Activated T-helper 9 cell treated with anti-CD3 and anti-CD28 coated beads, Interleukin-2, amount 50 U/mL, for 16 hours (primary cell): Measurements from ENCODE around the gene SECTM1.

Source experiments
- DNase-seq: peaks from one replicate; pipeline ENCODE4 v3.0.0-alpha.2; 2020; ENCODE audit warnings: low read depth

SECTM1 gene

DNA sequence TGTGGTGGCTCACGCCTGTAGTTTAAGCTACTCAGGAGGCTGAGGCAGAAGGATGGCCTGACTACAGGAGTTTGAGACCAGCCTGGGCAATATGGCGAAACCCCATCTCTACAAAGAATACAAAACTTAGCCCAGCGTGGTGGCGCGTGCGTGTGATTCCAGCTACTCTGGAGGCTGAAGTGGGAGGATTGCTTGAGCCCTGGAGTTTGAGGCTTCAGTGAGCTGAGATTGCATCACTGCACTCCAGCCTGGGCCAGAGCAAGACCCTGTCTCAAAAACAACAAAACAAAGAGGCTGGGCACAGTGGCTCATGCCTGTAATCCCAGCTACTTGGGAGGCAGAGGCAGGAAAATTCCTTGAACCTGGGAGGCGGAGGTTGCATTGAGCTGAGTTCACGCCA is 53.0 kb downstream of the SECTM1 start:
- DNase-seq, result no peak

DNA sequence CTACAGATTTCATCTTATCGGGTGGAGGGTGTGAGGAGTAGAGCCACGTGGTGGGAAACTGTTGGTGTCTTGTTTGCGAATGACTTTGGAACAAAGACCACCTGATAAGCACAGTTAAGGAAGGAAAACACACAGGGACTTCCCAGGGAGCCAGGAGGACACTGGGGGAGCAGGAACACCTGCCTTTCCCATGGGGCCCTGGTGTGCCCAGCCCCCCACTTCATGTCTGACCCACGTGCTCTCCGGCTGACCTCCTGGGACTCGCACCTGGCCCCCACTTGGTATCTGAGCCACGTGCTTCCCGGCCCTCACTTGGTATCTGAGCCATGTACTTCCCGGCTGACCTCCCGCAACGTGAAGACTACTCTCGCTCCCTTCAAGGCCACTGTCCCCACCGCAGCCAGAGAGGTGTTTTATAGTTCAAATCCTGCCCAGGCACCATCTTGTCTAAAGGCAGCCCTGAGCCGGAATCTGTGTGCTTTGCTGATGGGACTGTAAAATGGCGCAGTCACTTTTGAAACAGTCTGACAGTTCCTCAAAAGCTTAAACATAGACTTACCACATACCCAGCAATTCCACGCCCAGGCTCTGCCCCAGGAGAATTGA is 54.7 kb downstream of the SECTM1 start:
- no peak for DNase-seq

DNA sequence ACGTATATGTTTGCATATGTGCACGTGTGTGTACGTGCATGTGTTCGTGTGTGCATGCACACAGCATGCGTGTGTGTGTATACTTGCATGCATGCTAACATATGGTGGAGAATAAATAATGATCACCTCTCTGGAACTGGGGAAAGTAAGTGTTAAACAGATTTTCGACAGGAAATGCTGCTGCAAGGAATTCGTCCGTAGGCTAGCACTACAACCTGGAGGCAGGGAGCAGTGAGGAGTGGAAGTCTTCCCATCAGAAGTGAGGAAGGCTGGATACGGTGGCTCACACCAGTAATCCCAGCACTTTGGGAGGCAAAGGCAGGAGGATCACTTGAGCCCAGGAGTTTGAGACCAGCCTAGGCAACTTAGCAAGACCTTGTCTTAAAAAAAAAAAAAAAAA is 55.3 kb downstream of the SECTM1 start:
- DNase-seq, result no peak

DNA sequence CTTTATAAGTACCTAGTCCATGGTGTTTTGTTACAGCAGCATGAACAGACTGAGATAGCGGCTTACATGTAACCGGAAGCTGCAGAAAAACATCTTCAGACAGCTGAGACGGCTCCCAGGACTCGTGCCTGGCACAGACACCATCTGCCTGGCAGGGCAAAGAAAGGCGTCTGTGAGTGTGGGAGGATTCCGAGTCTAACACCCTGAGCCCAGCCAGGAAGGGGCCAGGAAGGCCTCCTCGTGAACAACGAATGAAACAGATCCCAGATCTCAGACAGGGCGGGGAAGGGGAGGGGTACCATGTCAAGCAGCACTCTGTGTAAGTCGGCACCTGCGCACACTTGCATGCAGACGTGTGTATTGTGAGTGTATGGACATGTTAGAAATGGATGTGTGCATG is 55.7 kb downstream of the SECTM1 start:
- DNase-seq, result no peak

DNA sequence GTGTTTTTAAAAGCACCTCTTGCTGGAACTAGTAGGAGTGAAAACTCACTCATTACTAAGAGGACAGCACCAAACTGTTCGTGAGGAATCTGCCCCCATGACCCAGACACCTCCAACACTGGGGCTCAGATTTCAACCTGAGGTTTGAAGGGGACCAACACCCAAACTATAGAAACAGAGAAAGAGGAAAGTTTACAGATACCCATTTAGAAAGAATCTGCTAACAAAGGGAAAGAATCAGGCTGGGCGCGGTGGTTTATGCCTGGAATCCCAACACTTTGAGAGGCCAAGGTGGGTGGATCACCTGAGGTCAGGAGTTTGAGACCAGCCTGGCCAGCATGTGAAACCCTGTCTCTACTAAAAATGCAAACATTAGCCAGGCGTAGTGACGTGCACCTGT is 56.6 kb downstream of the SECTM1 start:
- no peak for DNase-seq

DNA sequence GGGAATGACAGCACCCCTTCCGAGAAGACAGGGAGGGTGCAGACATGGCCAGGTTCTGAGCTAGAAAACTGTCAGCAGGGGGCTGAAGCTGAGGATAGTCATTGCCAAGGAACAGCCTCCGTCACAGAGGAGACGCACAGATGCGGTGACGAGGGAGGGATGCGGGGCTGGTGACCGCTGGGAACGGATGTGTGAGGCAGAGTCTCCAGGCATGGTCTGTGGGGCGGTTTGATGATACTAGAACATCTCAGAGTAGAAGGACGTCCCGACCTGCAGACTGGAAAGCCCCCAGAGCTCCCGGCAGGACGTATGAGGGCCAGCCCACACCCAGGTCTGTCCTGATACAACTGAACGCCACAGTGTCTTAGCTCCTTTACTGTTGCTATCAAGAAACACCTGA is 58.2 kb downstream of the SECTM1 start:
- no peak for DNase-seq

GRCh38 chr17:82274134-82275020 is 59.2 kb downstream of the SECTM1 start:
- no peak for DNase-seq

- DNase-seq, result peak; percentile 88
Measured at GRCh38 chr17:82273327-82274133, 60.0 kb downstream of the SECTM1 start, which contains the start of gene CSNK1D. Gene CSNK1D, minus strand, starts transcription at chr17:82273700. Its CDS starts 319 bp downstream, at chr17:82273381.

DNA sequence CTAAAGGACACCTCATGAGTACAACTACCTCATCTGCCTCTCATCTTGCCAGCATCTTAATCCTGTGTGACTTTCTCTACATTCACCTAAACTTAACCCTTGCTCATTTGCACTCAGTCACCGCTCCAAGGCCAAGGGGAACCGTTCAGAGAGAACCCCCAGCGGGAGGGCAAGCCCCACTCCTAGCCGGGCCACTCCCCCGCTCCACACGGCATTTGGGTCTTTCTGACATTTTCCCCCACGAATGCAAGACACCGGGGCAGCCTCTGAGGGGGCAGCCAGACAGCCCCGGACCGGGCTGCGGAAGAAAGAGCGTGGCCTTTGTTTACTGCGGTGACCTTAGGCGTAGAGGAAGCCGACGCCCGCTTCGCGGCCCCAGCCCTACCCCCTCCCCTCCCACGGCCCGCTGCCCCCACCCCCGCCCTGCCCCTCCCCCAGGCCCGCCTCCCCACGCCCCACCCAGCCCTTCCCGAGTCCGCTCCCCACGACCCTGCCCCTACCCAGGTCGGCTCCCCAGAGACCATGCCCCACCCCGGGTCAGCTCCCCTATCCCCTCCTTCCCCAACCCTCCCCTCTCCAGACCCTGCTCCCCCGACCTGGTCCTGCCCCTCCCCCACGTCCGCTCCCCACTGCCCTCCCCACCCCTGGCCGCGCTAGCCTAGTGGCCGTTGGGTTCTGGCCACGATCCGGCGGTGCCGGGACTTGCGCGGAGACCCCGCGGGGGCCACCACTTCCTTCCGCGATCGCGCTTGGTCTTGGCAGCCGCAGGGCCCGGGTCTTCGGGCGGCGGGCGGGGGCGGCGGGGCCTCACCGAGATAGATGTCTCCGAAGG is 60.9 kb downstream of the SECTM1 start:
- peak; percentile 18 for DNase-seq

DNA sequence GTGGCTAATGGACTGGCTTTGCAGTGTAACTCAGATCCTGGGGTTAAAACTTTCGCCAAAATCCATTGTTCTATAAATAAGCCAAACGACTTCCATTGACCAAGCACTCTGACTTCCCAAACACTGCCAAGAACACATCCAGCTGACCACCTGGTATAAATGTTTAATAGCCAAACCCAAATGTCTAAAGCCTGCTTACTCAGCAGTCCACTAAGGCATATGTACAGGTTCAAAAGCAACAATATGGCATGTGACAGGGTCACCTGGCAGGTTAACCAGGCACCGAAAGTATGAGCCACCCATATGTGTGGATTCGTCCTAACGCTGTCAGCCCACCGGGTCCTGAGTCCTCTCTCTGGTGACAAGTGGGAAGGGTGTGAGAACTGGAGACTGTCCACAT is 62.2 kb downstream of the SECTM1 start:
- DNase-seq, result no peak
